Effector memory CD4-positive, alpha-beta T cell (primary cell): ENCODE data around the gene CBX5.
A peak's percentile ranks its signal among the peaks of the same experiment; 100 is the strongest.
"Not testable (repeated sequence)": the region's sequence is repeated elsewhere in the genome, so short reads cannot be mapped to it uniquely, and the experiment has no call there.

Source experiments
- DNase-seq, 3 donors: peaks; one replicate each; pipeline ENCODE4 v3.0.0-alpha.2; 2020
- H3K27ac ChIP-seq: 2 replicates; pipeline ENCODE4 v1.7.0; 2013; ENCODE audit warnings: mild to moderate bottlenecking, low read length, moderate library complexity; ENCODE audit not compliant: insufficient read depth, poor library complexity, severe bottlenecking
- H3K27me3 ChIP-seq: replicated peaks from 2 replicates; pipeline ENCODE4 v1.7.0; 2013; ENCODE audit warnings: mild to moderate bottlenecking, low read length; ENCODE audit not compliant: insufficient read depth, control insufficient read depth, poor library complexity, severe bottlenecking
- H3K36me3 ChIP-seq: 2 replicates; pipeline ENCODE4 v1.7.0; 2013; ENCODE audit warnings: mild to moderate bottlenecking, low read length, moderate library complexity; ENCODE audit not compliant: control insufficient read depth, insufficient read depth
- H3K4me1 ChIP-seq: 2 replicates; pipeline ENCODE4 v1.7.0; 2013; ENCODE audit warnings: low read length, mild to moderate bottlenecking; ENCODE audit not compliant: control insufficient read depth, insufficient read depth, poor library complexity, severe bottlenecking
- H3K4me3 ChIP-seq: 2 replicates; pipeline ENCODE4 v1.7.0; 2013; ENCODE audit warnings: low read length, low read depth, mild to moderate bottlenecking; ENCODE audit not compliant: insufficient read depth, poor library complexity, severe bottlenecking
- H3K9me3 ChIP-seq: 2 replicates; pipeline ENCODE4 v1.7.0; 2013; ENCODE audit warnings: mild to moderate bottlenecking, low read length, moderate library complexity; ENCODE audit not compliant: control insufficient read depth

The CBX5 gene

GRCh38 chr12:54227927-54228326 is 52.0 kb downstream of the CBX5 start:
- H3K36me3 ChIP-seq, H3K27ac ChIP-seq, DNase-seq, H3K4me1 ChIP-seq, H3K9me3 ChIP-seq, H3K27me3 ChIP-seq, H3K4me3 ChIP-seq: not testable (repeated sequence)

GRCh38 chr12:54227376-54227775 is 52.5 kb downstream of the CBX5 start:
- H3K36me3 ChIP-seq, result no peaks in the 10 kb centered on the region
- H3K9me3 ChIP-seq, result no peaks in the 10 kb centered on the region
- H3K27ac ChIP-seq, result no peak overlapping the region
- H3K27me3 ChIP-seq, result no peaks in the 10 kb centered on the region
- no peak overlapping the region for H3K4me3 ChIP-seq
- no peak for DNase-seq
- no peaks in the 10 kb centered on the region for H3K4me1 ChIP-seq

- no peaks in the 10 kb centered on the region for H3K4me1 ChIP-seq
- H3K27ac ChIP-seq, result no peak overlapping the region
- no peak overlapping the region for H3K4me3 ChIP-seq
- no peaks in the 10 kb centered on the region for H3K9me3 ChIP-seq
- no peaks in the 10 kb centered on the region for H3K36me3 ChIP-seq
- DNase-seq, result no peak
- H3K27me3 ChIP-seq, result no peaks in the 10 kb centered on the region
These were observed 54.3 kb downstream of the CBX5 start for GRCh38 chr12:54225666-54226065.

GRCh38 chr12:54222609-54223008 is 57.3 kb downstream of the CBX5 start:
- H3K9me3 ChIP-seq, result no peaks in the 10 kb centered on the region
- H3K36me3 ChIP-seq, result no peaks in the 10 kb centered on the region
- no peak for DNase-seq
- no peak overlapping the region for H3K4me3 ChIP-seq
- H3K27me3 ChIP-seq, result no peaks in the 10 kb centered on the region
- H3K27ac ChIP-seq, result no peak overlapping the region
- peaks cover 3% of the 10 kb centered on the region for H3K4me1 ChIP-seq

DNA sequence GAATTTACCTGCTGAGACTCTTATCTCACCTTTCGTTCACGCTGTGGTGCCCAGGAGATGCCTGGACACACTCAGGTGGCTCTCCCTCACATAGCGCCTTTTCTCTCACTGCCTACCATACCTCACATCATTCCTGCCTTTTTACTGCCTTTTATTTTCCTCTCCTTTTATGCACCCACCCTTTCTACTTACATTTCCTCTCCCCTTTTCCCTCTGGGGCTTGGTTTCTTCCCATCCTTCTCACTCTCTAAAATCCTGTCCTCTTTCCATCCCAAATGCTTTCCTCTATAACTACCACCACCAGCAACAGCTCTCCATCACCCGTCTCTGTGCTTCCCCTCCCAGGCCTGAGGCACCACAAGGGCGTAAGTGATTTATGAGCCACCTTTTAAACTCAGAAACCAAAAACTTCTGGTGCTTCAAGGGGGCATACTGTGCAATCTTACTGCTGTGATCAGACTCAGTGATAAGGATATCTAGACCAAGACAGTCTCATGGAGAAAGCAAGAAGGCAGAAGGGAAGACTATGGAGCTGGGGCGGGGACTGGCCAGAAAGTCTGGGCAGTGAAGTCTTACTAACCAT is 58.4 kb downstream of the CBX5 start:
- no peaks in the 10 kb centered on the region for H3K36me3 ChIP-seq
- no peak for DNase-seq
- peaks cover 14% of the 10 kb centered on the region for H3K4me1 ChIP-seq
- H3K27ac ChIP-seq, result no peak overlapping the region
- H3K9me3 ChIP-seq, result no peaks in the 10 kb centered on the region
- H3K27me3 ChIP-seq, result no peaks in the 10 kb centered on the region
- no peak overlapping the region for H3K4me3 ChIP-seq

DNA sequence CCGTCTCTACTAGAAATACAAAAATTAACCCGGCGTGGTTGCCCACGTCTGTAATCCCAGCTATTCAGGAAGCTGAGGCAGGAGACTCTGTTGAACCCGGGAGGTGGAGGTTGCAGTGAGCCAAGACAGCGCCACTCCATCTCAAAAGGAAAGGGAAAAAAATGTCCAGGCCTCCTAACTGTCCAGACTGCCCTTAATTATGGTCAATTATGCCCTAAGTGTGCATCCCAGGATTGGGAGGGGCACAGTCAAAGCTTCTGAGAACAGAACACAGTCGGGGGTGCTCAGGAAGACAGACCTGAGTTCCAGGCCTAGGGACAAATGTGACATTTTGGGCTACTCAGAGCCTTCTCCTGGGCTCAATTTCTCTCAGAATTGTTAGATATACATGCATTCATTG is 59.4 kb downstream of the CBX5 start:
- H3K4me3 ChIP-seq, result no peak overlapping the region

DNA sequence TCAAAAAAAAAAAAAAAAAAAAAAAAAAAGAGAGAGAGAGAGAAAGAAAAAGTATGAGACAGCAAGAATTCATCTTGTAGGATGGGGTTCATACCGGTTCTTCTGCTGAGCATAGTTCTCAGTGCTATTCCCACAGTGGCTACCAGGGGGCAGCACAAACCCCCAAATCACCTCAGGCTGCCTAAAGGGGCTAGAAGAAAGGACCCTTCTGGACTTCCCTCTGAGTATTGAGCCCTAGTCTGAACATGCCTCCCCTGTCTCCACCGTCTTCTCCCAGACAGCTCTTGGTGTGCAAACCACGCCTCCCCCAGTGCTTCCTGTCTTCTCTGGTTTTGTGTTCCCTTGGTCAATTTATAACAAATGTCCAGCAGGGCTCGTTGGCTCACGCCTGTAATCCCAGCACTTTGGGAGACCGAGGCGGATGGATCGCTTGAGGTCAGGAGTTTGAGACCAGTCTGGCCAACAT is 59.8 kb downstream of the CBX5 start:
- H3K27me3 ChIP-seq, result no peaks in the 10 kb centered on the region
- peak; percentile 19 to 43 (median 37) for DNase-seq
- no peak overlapping the region for H3K4me3 ChIP-seq
- no peaks in the 10 kb centered on the region for H3K9me3 ChIP-seq
- H3K36me3 ChIP-seq, result no peaks in the 10 kb centered on the region
- H3K27ac ChIP-seq, result no peak overlapping the region
- H3K4me1 ChIP-seq, result peaks cover 25% of the 10 kb centered on the region

More for the DNA sequence above, 59.4 kb downstream of the CBX5 start:
- Histone ChIP-seq H3K36me3 (no peaks in the 10 kb centered on the region), H3K4me1 (peaks cover 23% of the 10 kb centered on the region), H3K27ac (no peak overlapping the region), H3K9me3 (no peaks in the 10 kb centered on the region), H3K27me3 (no peaks in the 10 kb centered on the region)
- no peak for DNase-seq

GRCh38 chr12:54217774-54218241 is 62.1 kb downstream of the CBX5 start:
- peaks cover 31% of the 10 kb centered on the region for H3K4me1 ChIP-seq
- no peak for DNase-seq
- H3K27ac ChIP-seq, result no peak overlapping the region
- H3K4me3 ChIP-seq, result no peak overlapping the region
- no peaks in the 10 kb centered on the region for H3K36me3 ChIP-seq
- no peaks in the 10 kb centered on the region for H3K27me3 ChIP-seq
- no peaks in the 10 kb centered on the region for H3K9me3 ChIP-seq

GRCh38 chr12:54216797-54217661 is 62.9 kb downstream of the CBX5 start:
- peak; percentile 65 to 71 (median 70) for DNase-seq
- Histone ChIP-seq H3K4me1 (peaks cover 31% of the 10 kb centered on the region), H3K27me3 (no peaks in the 10 kb centered on the region), H3K27ac (peak overlapping the region; percentile 16), H3K4me3 (peak overlapping the region; percentile 24), H3K36me3 (no peaks in the 10 kb centered on the region), H3K9me3 (no peaks in the 10 kb centered on the region)
